Measurements from ENCODE around the gene NANP. TPM values are rescaled to one million over a fixed set of nuclear protein-coding genes. Genes with fewer than 3 reads are reported as not detected.

Gene NANP, protein sequence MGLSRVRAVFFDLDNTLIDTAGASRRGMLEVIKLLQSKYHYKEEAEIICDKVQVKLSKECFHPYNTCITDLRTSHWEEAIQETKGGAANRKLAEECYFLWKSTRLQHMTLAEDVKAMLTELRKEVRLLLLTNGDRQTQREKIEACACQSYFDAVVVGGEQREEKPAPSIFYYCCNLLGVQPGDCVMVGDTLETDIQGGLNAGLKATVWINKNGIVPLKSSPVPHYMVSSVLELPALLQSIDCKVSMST
- total RNA-seq (2021) (13.6 and 15.9 TPM in 2 replicates), Bru-seq, nascent RNA (percentile 87 among the genes with signal in this experiment), BruChase-seq, experiment 1, labeled RNA remaining after a 2-hour chase (percentile 95 among the genes with signal in this experiment), BruChase-seq, experiment 2, labeled RNA remaining after a 6-hour chase (percentile 79 among the genes with signal in this experiment)
- long read RNA-seq, transcript NANP-201 (2 exons, 3,964 nt), result major isoform, 45 of 53 reads
- long read RNA-seq, partial matches to known transcripts, result 0 of 53 reads
- long read RNA-seq, other reads (novel, unspliced or antisense), result 8 of 53 reads

DNA sequence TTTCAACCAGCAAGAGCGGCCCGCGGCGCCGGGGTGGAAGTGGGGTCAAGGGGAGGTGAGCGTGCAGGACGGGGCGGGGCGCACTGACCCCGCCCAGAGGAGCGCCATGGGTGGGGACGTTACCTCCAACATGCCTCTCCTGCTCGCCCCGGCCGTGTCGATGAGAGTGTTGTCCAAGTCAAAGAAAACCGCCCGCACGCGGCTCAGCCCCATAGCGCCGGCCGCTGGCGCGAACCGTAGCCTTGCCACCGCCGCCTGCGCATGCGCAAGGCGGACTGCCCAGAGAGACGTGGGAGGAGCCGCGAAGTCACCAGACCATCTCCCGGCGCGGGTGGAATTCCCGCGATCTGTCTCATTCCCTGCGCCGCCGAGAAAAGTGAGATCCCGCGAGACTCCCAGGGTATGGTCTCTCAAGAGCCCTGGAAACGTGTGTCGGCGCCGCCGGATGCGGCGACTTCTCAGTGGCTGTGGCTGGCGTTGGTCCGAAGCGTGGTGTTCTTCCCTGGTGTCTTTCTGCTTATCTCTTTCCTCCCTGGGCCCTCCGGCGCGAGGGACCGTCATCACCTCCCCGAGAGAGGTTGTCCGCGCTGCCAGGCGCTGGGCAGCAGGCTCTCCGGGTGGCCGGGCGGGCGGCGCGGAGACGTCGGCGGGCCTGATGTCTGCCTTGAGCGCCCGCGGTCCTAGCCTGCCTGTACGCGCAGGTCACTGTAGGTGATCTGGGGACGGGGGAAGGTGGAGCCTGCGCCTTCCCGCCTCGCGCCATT is at the start of gene NANP:
Gene NANP, minus strand, starts transcription at position 279 of the 764 bp plus-strand sequence. Its CDS starts 66 bp downstream, at position 213.
- peak within 1 kb of the TSS; percentile 98 for H3K4me3 ChIP-seq (ENCODE audit: low read depth, low read length, poor library complexity, severe bottlenecking)
- no TSS peak for BruUV-seq (replicated peaks)
- intact Hi-C loops (cut with micrococcal nuclease; ENCODE audit: unreplicated experiment), result no loop called here
- ChIA-PET CTCF (no interaction called here), POLR2A (ENCODE audit: low non-redundant PET) (no interaction called here)
- peaks cover 8% of the 10 kb centered on the region for H3K4me1 ChIP-seq (ENCODE audit: insufficient read depth, low read length, poor library complexity, severe bottlenecking)
- H3K27ac ChIP-seq (ENCODE audit: low read depth, low read length, poor library complexity, severe bottlenecking), result peak within 1 kb of the TSS; percentile 93
- peaks cover 8% of the 10 kb centered on the region for H3K36me3 ChIP-seq (ENCODE audit: insufficient read depth, low read length, poor library complexity, severe bottlenecking)
- H3K27me3 ChIP-seq (replicated peaks; ENCODE audit: insufficient read depth, low read depth, low read length, poor library complexity), result no peaks in the 10 kb centered on the region
- TF ChIP-seq, protein P1, sequence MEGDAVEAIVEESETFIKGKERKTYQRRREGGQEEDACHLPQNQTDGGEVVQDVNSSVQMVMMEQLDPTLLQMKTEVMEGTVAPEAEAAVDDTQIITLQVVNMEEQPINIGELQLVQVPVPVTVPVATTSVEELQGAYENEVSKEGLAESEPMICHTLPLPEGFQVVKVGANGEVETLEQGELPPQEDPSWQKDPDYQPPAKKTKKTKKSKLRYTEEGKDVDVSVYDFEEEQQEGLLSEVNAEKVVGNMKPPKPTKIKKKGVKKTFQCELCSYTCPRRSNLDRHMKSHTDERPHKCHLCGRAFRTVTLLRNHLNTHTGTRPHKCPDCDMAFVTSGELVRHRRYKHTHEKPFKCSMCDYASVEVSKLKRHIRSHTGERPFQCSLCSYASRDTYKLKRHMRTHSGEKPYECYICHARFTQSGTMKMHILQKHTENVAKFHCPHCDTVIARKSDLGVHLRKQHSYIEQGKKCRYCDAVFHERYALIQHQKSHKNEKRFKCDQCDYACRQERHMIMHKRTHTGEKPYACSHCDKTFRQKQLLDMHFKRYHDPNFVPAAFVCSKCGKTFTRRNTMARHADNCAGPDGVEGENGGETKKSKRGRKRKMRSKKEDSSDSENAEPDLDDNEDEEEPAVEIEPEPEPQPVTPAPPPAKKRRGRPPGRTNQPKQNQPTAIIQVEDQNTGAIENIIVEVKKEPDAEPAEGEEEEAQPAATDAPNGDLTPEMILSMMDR (conservative IDR thresholded peaks at IDR 0.05; ENCODE audit: low read depth, low read length), result 0 out of 2 replicates have a peak, but pooled peaks have one; percentile 12
- TF ChIP-seq EZH2 (IDR thresholded peaks at IDR 0.05; ENCODE audit: borderline replicate concordance, low read depth, low read length, poor library complexity, severe bottlenecking), result no peak
- H3K9me3 ChIP-seq (ENCODE audit: low read depth, low read length, poor library complexity, severe bottlenecking), result no peaks in the 10 kb centered on the region
- DNase-seq (ENCODE audit: low spot score), result peak; percentile 99

- CTCF ChIA-PET, result no interaction called here
- no peaks in the 10 kb centered on the region for H3K4me1 ChIP-seq (ENCODE audit: insufficient read depth, low read length, poor library complexity, severe bottlenecking)
- BruUV-seq (replicated peaks), result no TSS peak
- TF ChIP-seq EZH2 (IDR thresholded peaks at IDR 0.05; ENCODE audit: borderline replicate concordance, low read depth, low read length, poor library complexity, severe bottlenecking), result no peak
- TF ChIP-seq, protein P1 (conservative IDR thresholded peaks at IDR 0.05; ENCODE audit: low read depth, low read length), result no peak
- no peak overlapping the region for H3K27ac ChIP-seq (ENCODE audit: low read depth, low read length, poor library complexity, severe bottlenecking)
- POLR2A ChIA-PET (ENCODE audit: low non-redundant PET), result no interaction called here
- H3K9me3 ChIP-seq (ENCODE audit: low read depth, low read length, poor library complexity, severe bottlenecking), result no peaks in the 10 kb centered on the region
- H3K27me3 ChIP-seq (replicated peaks; ENCODE audit: insufficient read depth, low read depth, low read length, poor library complexity), result no peaks in the 10 kb centered on the region
- peaks cover 33% of the 10 kb centered on the region for H3K36me3 ChIP-seq (ENCODE audit: insufficient read depth, low read length, poor library complexity, severe bottlenecking)
- intact Hi-C loops (cut with micrococcal nuclease; ENCODE audit: unreplicated experiment), result no loop called here
- DNase-seq (ENCODE audit: low spot score), result no peak
- no peak overlapping the region for H3K4me3 ChIP-seq (ENCODE audit: low read depth, low read length, poor library complexity, severe bottlenecking)
These were observed 48.9 kb upstream of the NANP start for GRCh38 chr20:25672659-25673235.

- CTCF ChIA-PET, result interaction anchor here (0.7 kb wide), 2 partner anchors 220 to 271 kb away, joined by 4 read pairs; no protein-coding TSS in a partner anchor
- POLR2A ChIA-PET (ENCODE audit: low non-redundant PET), result no interaction called here
- intact Hi-C loops (cut with micrococcal nuclease; ENCODE audit: unreplicated experiment), result no loop called here
These were observed 46.1 kb upstream of the NANP start for GRCh38 chr20:25669826-25670422.

More at GRCh38 chr20:25669826-25670422, 46.1 kb upstream of the NANP start:
- peak; percentile 18 for DNase-seq (ENCODE audit: low spot score)
- H3K27me3 ChIP-seq (replicated peaks; ENCODE audit: insufficient read depth, low read depth, low read length, poor library complexity), result no peaks in the 10 kb centered on the region
- no peaks in the 10 kb centered on the region for H3K9me3 ChIP-seq (ENCODE audit: low read depth, low read length, poor library complexity, severe bottlenecking)
- no peak overlapping the region for H3K4me3 ChIP-seq (ENCODE audit: low read depth, low read length, poor library complexity, severe bottlenecking)
- H3K36me3 ChIP-seq (ENCODE audit: insufficient read depth, low read length, poor library complexity, severe bottlenecking), result peaks cover 12% of the 10 kb centered on the region
- H3K27ac ChIP-seq (ENCODE audit: low read depth, low read length, poor library complexity, severe bottlenecking), result no peak overlapping the region
- BruUV-seq (replicated peaks), result no TSS peak
- no peaks in the 10 kb centered on the region for H3K4me1 ChIP-seq (ENCODE audit: insufficient read depth, low read length, poor library complexity, severe bottlenecking)
- TF ChIP-seq EZH2 (IDR thresholded peaks at IDR 0.05; ENCODE audit: borderline replicate concordance, low read depth, low read length, poor library complexity, severe bottlenecking), result no peak
- TF ChIP-seq, protein P1 (conservative IDR thresholded peaks at IDR 0.05; ENCODE audit: low read depth, low read length), result peak; percentile 30; the same call in 1 of the 2 replicates

All from A673 (cell line).